ENCODE measurements around the gene PLA2G2D. TPM values are rescaled to one million over a fixed set of nuclear protein-coding genes. Genes with fewer than 3 reads are reported as not detected.

PLA2G2D gene
- total and polyA plus RNA-seq, 2 of the 8 experiments (the other 6 are each of a cell fraction or from before 2014, with no cell fraction given), result not detected

DNA sequence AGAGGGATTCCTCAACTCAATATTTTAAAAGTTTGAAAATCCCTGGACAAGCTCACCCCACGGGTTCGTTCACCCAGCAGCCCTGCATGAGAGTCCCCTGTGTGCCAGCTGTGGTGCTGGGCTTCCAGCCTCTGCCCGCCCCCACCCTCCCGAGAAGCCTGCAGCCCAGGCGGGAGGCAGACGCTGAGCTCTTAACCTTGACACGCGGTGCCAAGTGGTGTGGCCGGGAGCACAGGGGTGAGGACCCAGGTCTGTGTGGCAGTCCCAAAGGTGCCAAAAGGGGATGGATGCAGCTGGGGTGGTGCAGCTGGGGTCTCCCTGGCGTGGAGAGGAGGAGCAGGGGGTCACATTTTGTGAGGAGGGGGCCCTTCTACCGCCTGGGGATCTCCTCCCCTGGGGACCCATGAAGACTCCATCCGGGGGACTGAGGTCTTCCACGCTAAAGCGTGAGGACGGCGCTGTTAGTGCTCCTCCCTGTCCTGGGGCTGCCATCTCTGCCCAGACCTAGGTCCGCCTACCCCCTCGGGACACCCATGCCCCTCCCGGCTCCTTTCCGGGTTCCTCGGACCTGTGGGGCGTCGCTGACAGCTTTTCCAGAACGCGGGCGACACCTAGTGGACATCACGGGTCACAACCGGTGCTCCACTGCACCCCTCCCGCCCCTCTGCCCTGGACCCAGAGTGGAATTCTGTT lies 32.7 kb upstream of the PLA2G2D start:
- Histone ChIP-seq H3K4ac (replicated peaks; ENCODE audit: insufficient read length, low read depth, low read length) (no peak overlapping the region), H3K27ac (ENCODE audit: low read depth, low read length) (no peak overlapping the region), H2BK20ac (ENCODE audit: low read length) (no peak overlapping the region), H3K79me1 (ENCODE audit: low read depth, low read length) (no peaks in the 10 kb centered on the region), H3K9ac (replicated peaks in 1 of 4; ENCODE audit: extremely low read depth in 1 of 4, low read depth in 3 of 4, low read length in 3 of 4) (no peak overlapping the region), H3K4me3 (ENCODE audit: extremely low read depth in 1 of 4, insufficient read depth in 2 of 4, low read depth in 3 of 4, low read length in 4 of 4) (peak overlapping the region in 3 of 4 experiments; percentile 34 to 50 (median 38); a peak in 4 of 8 replicates), H4K8ac (ENCODE audit: extremely low read depth, insufficient read depth, low read length) (peak overlapping the region; percentile 77; the same call in 1 of the 2 replicates), H3K9me3 (ENCODE audit: insufficient read depth in 2 of 2, low read depth in 1 of 2, low read length in 1 of 2) (no peaks in the 10 kb centered on the region), H4K20me1 (replicated peaks in 1 of 2; ENCODE audit: control insufficient read depth in 1 of 2, insufficient read depth in 2 of 2, low read length in 2 of 2) (no peaks in the 10 kb centered on the region), H2BK120ac (replicated peaks; ENCODE audit: low read depth, low read length) (no peak overlapping the region), H3K23ac (ENCODE audit: insufficient read length) (no peak overlapping the region), H2BK12ac (ENCODE audit: low read depth, low read length) (0 out of 2 replicates have a peak overlapping the region, but pooled peaks have one; percentile 39), H2AK5ac (ENCODE audit: low read depth, low read length) (no peak overlapping the region), H3K18ac (ENCODE audit: extremely low read depth, low read length) (no peak overlapping the region), H3K4me1 (replicated peaks in 1 of 4; ENCODE audit: control insufficient read depth in 3 of 4, insufficient read depth in 4 of 4, low read length in 3 of 4) (peaks cover 0 to 11% (median 5%) of the 10 kb centered on the region in 4 experiments; a peak in 6 of 7 replicates), H3K79me2 (ENCODE audit: control insufficient read depth in 1 of 2, insufficient read depth in 2 of 2, low read length in 2 of 2) (no peaks in the 10 kb centered on the region), H3K14ac (ENCODE audit: insufficient read length) (no peak overlapping the region), H3K23me2 (ENCODE audit: low read depth, low read length) (no peaks in the 10 kb centered on the region), H2BK15ac (ENCODE audit: low read length) (peak overlapping the region; percentile 100; the same call in 1 of the 2 replicates), H3K36me3 (ENCODE audit: control insufficient read depth in 2 of 4, insufficient read depth in 4 of 4, low read length in 3 of 4) (no peaks in the 10 kb centered on the region), H3K4me2 (ENCODE audit: insufficient read depth in 1 of 2, low read depth in 2 of 2, low read length in 2 of 2) (peak overlapping the region; percentile 0 to 63; a peak in 3 of 4 replicates), H4K91ac (replicated peaks; ENCODE audit: insufficient read length, low read length) (peak overlapping the region; percentile 89), H3K56ac (replicated peaks; ENCODE audit: insufficient read length, low read depth, low read length) (no peak overlapping the region), H3K27me3 (replicated peaks in 1 of 4; ENCODE audit: control insufficient read depth in 3 of 4, extremely low read depth in 1 of 4, insufficient read depth in 3 of 4, low read length in 3 of 4) (no peaks in the 10 kb centered on the region), H2BK5ac (ENCODE audit: low read depth, low read length) (no peak overlapping the region; the same call in 1 of the 2 replicates), H2AFZ (ENCODE audit: low read length) (peak overlapping the region; percentile 72), H4K5ac (ENCODE audit: insufficient read length, low read depth, low read length) (peak overlapping the region; percentile 74)
- ChIA-PET CTCF (ENCODE audit: partially characterized antibody) (interaction anchor here (0.6 to 13.5 kb wide), 51 partner anchors 9 to 382 kb away, joined by 3 to 127 read pairs (median 4); partner anchors contain the start of genes PLA2G2A and PLA2G2E), POLR2A (ENCODE audit: partially characterized antibody) (interaction anchor here (0.9 to 1.4 kb wide), 5 partner anchors 38 to 234 kb away, joined by 3 to 4 read pairs (median 3); no protein-coding TSS in a partner anchor)
- FAIRE-seq (no peak), DNase-seq (ENCODE audit: low read depth in 1 of 2, low spot score in 2 of 2) (peak; percentile 61 to 95)
- WGBS, 2 experiments (ENCODE audit: extremely low coverage in 1 of 2, insufficient coverage in 1 of 2, insufficient read length in 1 of 2, insufficient replicate concordance in 2 of 2, low coverage in 1 of 2, low lambda C conversion rate in 2 of 2, missing lambda C conversion rate in 1 of 2), result 24% methylated on average over 20 of the region's 29 CpGs; no CpG with 5 or more reads in 1 of the 2 experiments
- TF ChIP-seq RAD21 (IDR thresholded peaks at IDR 0.05 in 1 of 2, conservative IDR thresholded peaks at IDR 0.05 in 1 of 2; ENCODE audit: low read depth in 2 of 2, low read length in 2 of 2) (peak; percentile 96 to 97), ATF3 (IDR thresholded peaks at IDR 0.05; ENCODE audit: insufficient read depth, low read depth, low read length) (no peak), SIN3A (conservative IDR thresholded peaks at IDR 0.05 in 1 of 2, IDR thresholded peaks at IDR 0.05 in 1 of 2; ENCODE audit: low read depth in 1 of 2, low read length in 2 of 2) (peak in 1 of 2 experiments; percentile 61; a peak in 1 of 4 replicates), TBP (IDR thresholded peaks at IDR 0.05; ENCODE audit: low read depth, low read length) (peak; percentile 70; the same call in 1 of the 2 replicates), PHF8 (conservative IDR thresholded peaks at IDR 0.05; ENCODE audit: low read depth, low read length) (no peak), KDM4A (IDR thresholded peaks at IDR 0.05; ENCODE audit: low read depth, low read length, severe bottlenecking) (peak; percentile 40)
- TF ChIP-seq, protein P1, sequence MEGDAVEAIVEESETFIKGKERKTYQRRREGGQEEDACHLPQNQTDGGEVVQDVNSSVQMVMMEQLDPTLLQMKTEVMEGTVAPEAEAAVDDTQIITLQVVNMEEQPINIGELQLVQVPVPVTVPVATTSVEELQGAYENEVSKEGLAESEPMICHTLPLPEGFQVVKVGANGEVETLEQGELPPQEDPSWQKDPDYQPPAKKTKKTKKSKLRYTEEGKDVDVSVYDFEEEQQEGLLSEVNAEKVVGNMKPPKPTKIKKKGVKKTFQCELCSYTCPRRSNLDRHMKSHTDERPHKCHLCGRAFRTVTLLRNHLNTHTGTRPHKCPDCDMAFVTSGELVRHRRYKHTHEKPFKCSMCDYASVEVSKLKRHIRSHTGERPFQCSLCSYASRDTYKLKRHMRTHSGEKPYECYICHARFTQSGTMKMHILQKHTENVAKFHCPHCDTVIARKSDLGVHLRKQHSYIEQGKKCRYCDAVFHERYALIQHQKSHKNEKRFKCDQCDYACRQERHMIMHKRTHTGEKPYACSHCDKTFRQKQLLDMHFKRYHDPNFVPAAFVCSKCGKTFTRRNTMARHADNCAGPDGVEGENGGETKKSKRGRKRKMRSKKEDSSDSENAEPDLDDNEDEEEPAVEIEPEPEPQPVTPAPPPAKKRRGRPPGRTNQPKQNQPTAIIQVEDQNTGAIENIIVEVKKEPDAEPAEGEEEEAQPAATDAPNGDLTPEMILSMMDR (IDR thresholded peaks at IDR 0.05; ENCODE audit: control extremely low read depth in 1 of 3, insufficient read depth in 1 of 3, low read depth in 1 of 3, low read length in 3 of 3), result peak; percentile 89 to 92 (median 90)
